ENCODE results near the gene CRYGS. TPM values are rescaled to one million over a fixed set of nuclear protein-coding genes. Genes with fewer than 3 reads are reported as not detected.

CRYGS gene
- total RNA-seq, 6 experiments from 2014 or later: 0.34 to 0.87 (median 0.68) TPM

- H3K27ac Mint-ChIP-seq: no peak overlapping the region
- H3K27me3 Mint-ChIP-seq (ENCODE audit: insufficient read depth): peaks cover 50% of the 10 kb centered on the region
- TF ChIP-seq, protein P1, sequence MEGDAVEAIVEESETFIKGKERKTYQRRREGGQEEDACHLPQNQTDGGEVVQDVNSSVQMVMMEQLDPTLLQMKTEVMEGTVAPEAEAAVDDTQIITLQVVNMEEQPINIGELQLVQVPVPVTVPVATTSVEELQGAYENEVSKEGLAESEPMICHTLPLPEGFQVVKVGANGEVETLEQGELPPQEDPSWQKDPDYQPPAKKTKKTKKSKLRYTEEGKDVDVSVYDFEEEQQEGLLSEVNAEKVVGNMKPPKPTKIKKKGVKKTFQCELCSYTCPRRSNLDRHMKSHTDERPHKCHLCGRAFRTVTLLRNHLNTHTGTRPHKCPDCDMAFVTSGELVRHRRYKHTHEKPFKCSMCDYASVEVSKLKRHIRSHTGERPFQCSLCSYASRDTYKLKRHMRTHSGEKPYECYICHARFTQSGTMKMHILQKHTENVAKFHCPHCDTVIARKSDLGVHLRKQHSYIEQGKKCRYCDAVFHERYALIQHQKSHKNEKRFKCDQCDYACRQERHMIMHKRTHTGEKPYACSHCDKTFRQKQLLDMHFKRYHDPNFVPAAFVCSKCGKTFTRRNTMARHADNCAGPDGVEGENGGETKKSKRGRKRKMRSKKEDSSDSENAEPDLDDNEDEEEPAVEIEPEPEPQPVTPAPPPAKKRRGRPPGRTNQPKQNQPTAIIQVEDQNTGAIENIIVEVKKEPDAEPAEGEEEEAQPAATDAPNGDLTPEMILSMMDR (IDR thresholded peaks at IDR 0.05): no peak
- H3K9me3 Mint-ChIP-seq: no peaks in the 10 kb centered on the region
- DNase-seq: no peak
- H3K4me3 Mint-ChIP-seq: no peak overlapping the region
- H3K4me1 Mint-ChIP-seq (ENCODE audit: low read depth): no peaks in the 10 kb centered on the region
- no peaks in the 10 kb centered on the region for H3K36me3 Mint-ChIP-seq (ENCODE audit: low read depth)
These were observed 54.7 kb downstream of the CRYGS start for GRCh38 chr3:186489507-186489906.

Other genes starting within 250 kb of the CRYGS start
- gene DGKG, start 182.1 kb downstream of the CRYGS start, total RNA-seq (2021; fragmentation: NEBNext Ultra II Directional; extraction: Animal tissue kit (Norgen Biotek cat#: 25700)): under 1 TPM; 0.21 to 0.54 (median 0.38) TPM
- 1 to 10 TPM; 4.8 to 8.0 (median 6.0) TPM for gene TBCCD1, start 23.0 kb upstream of the CRYGS start, total RNA-seq (2021; fragmentation: NEBNext Ultra II Directional; extraction: Animal tissue kit (Norgen Biotek cat#: 25700))
- 10 to 100 TPM; 76.8 to 94.0 (median 84.2) TPM for gene DNAJB11, start 26.3 kb upstream of the CRYGS start, total RNA-seq (2021; fragmentation: NEBNext Ultra II Directional; extraction: Animal tissue kit (Norgen Biotek cat#: 25700))
- gene AHSG, start 68.7 kb upstream of the CRYGS start, total RNA-seq (2021; fragmentation: NEBNext Ultra II Directional; extraction: Animal tissue kit (Norgen Biotek cat#: 25700)): not detected
- not detected for gene FETUB, start 96.0 kb upstream of the CRYGS start, total RNA-seq (2021; fragmentation: NEBNext Ultra II Directional; extraction: Animal tissue kit (Norgen Biotek cat#: 25700))
- not detected for gene HRG, start 121.6 kb upstream of the CRYGS start, total RNA-seq (2021; fragmentation: NEBNext Ultra II Directional; extraction: Animal tissue kit (Norgen Biotek cat#: 25700))
- gene KNG1, start 173.0 kb upstream of the CRYGS start, total RNA-seq (2021; fragmentation: NEBNext Ultra II Directional; extraction: Animal tissue kit (Norgen Biotek cat#: 25700)): not detected
- 100 to 1,000 TPM; 249 to 363 (median 264) TPM for gene EIF4A2, start 239.2 kb upstream of the CRYGS start, total RNA-seq (2021; fragmentation: NEBNext Ultra II Directional; extraction: Animal tissue kit (Norgen Biotek cat#: 25700))